HG02840 (cell line): ENCODE results near the gene CTCF.
A peak's percentile ranks its signal among the peaks of the same experiment; 100 is the strongest.

ENCODE experiments used
- ATAC-seq: cut with Tn5 transposase; IDR thresholded peaks from one replicate; pipeline ENCODE4 v1.9.1; 2021; ENCODE audit warnings: mild to moderate bottlenecking, moderate library complexity, moderate number of reproducible peaks; ENCODE audit not compliant: unreplicated experiment, low FRiP score

The CTCF gene

GRCh38 chr16:67648088-67648763 is 85.9 kb downstream of the CTCF start:
- no peak for ATAC-seq

GRCh38 chr16:67648764-67649407 is 86.6 kb downstream of the CTCF start:
- ATAC-seq: no peak

GRCh38 chr16:67649494-67649931 is 87.2 kb downstream of the CTCF start:
- ATAC-seq: no peak

- ATAC-seq: no peak
Observed at GRCh38 chr16:67650023-67650422, 87.7 kb downstream of the CTCF start.

GRCh38 chr16:67651039-67651438 is 88.7 kb downstream of the CTCF start:
- ATAC-seq: no peak

GRCh38 chr16:67651847-67652246 is 89.5 kb downstream of the CTCF start:
- no peak for ATAC-seq

GRCh38 chr16:67652578-67653127 is 90.3 kb downstream of the CTCF start:
- ATAC-seq: no peak

- no peak for ATAC-seq
Observed at GRCh38 chr16:67653128-67653788, 90.9 kb downstream of the CTCF start.

GRCh38 chr16:67653789-67654402 is 91.6 kb downstream of the CTCF start:
- ATAC-seq: no peak

GRCh38 chr16:67654403-67654911 is 92.1 kb downstream of the CTCF start:
- ATAC-seq: no peak

GRCh38 chr16:67655363-67655762 is 93.0 kb downstream of the CTCF start:
- ATAC-seq: no peak

GRCh38 chr16:67656344-67657016 is 94.2 kb downstream of the CTCF start:
- no peak for ATAC-seq

GRCh38 chr16:67657017-67657608 is 94.8 kb downstream of the CTCF start:
- ATAC-seq: no peak

GRCh38 chr16:67657751-67658518 is 95.6 kb downstream of the CTCF start:
- ATAC-seq: no peak

- ATAC-seq: no peak
Observed at GRCh38 chr16:67658849-67659674, 96.7 kb downstream of the CTCF start.

- ATAC-seq: peak; percentile 53
Observed at GRCh38 chr16:67659675-67660563, 97.6 kb downstream of the CTCF start, which contains the start of gene ACD. ACD (minus strand) TSS chr16:67660260; CDS start chr16:67660220, 40 bp downstream.

- ATAC-seq: peak; percentile 68
Observed at GRCh38 chr16:67660564-67661028, 98.3 kb downstream of the CTCF start, which contains the start of gene PARD6A. PARD6A (plus strand) TSS chr16:67660960; CDS start chr16:67661039, 79 bp downstream.
